PC-3 (cell line): Measurements from ENCODE around the gene C14orf119. TPM values are rescaled to one million over a fixed set of nuclear protein-coding genes. Genes with fewer than 3 reads are reported as not detected.

Experiments
- ATAC-seq: fragments of 200-7000 bp; cut with Tn5 transposase; 2 replicates; pipeline ENCODE4 v1.9.1; 2020; ENCODE audit warnings: mild to moderate bottlenecking, moderate library complexity
- BruUV-seq: library from RNA; stranded (reverse); fragments of 400-500 nt; replicated peaks from 2 replicates; lab custom pipeline; 2021; lab: Mats Ljungman, UMichigan
- CTCF ChIA-PET: fragments of 300-600 bp; sonication (Branson Sonifier 250); formaldehyde crosslinking; loops from one replicate; lab custom pipeline; 2022; ENCODE audit warnings: antibody characterized with exemption; lab: Charles Lee
- POLR2A ChIA-PET: fragments of 300-600 bp; sonication (Branson Sonifier 250); formaldehyde crosslinking; loops from one replicate; lab custom pipeline; 2022; ENCODE audit warnings: antibody characterized with exemption; ENCODE audit not compliant: unreplicated experiment; lab: Charles Lee
- DNase-seq: peaks from one replicate; pipeline ENCODE4 v3.0.0-alpha.2; 2015
- H2AFZ ChIP-seq: fragments of 300-600 bp; sonication (generic); 2 replicates; pipeline ENCODE4 v1.6.0; 2016; ENCODE audit warnings: antibody characterized with exemption, low read length
- H3F3A ChIP-seq: fragments of 300-600 bp; sonication (generic); one replicate; pipeline ENCODE4 v1.6.0; 2017; ENCODE audit warnings: antibody characterized with exemption, low read length, control low read depth, mild to moderate bottlenecking; ENCODE audit not compliant: unreplicated experiment
- H3K27ac ChIP-seq: fragments of 300-600 bp; sonication (generic); 2 replicates; pipeline ENCODE4 v1.5.1; 2016; ENCODE audit warnings: mild to moderate bottlenecking, low read length
- H3K27me3 ChIP-seq: fragments of 300-600 bp; sonication (generic); 2 replicates; pipeline ENCODE4 v1.6.1; 2016; ENCODE audit warnings: low read length, mixed read lengths
- H3K36me3 ChIP-seq: fragments of 300-600 bp; sonication (generic); 2 replicates; pipeline ENCODE4 v1.6.1; 2016; ENCODE audit warnings: low read depth, mixed run types, low read length, mixed read lengths
- H3K4me1 ChIP-seq: fragments of 300-600 bp; sonication (generic); 2 replicates; pipeline ENCODE4 v1.5.1; 2016; ENCODE audit warnings: low read length; ENCODE audit not compliant: insufficient read depth
- H3K4me2 ChIP-seq: fragments of 300-600 bp; sonication (generic); 2 replicates; pipeline ENCODE4 v1.6.0; 2016; ENCODE audit warnings: low read length
- H3K4me3 ChIP-seq: fragments of 300-600 bp; sonication (generic); 2 replicates; pipeline ENCODE4 v1.5.1; 2016; ENCODE audit warnings: mild to moderate bottlenecking, low read length, mixed read lengths
- H3K79me2 ChIP-seq: fragments of 300-600 bp; sonication (generic); 2 replicates; pipeline ENCODE4 v1.6.1; 2017; ENCODE audit warnings: low read length, mixed read lengths
- H3K9ac ChIP-seq: fragments of 300-600 bp; sonication (generic); 2 replicates; pipeline ENCODE4 v1.6.0; 2016; ENCODE audit warnings: mild to moderate bottlenecking, low read length
- H3K9me2 ChIP-seq: fragments of 300-600 bp; sonication (generic); replicated peaks from 2 replicates; pipeline ENCODE4 v1.6.1; 2016; ENCODE audit warnings: mixed run types, low read length, mixed read lengths
- H3K9me3 ChIP-seq: fragments of 300-600 bp; sonication (generic); 2 replicates; pipeline ENCODE4 v1.6.1; 2016; ENCODE audit warnings: low read length, mixed read lengths
- H4K20me1 ChIP-seq: fragments of 300-600 bp; sonication (generic); 2 replicates; pipeline ENCODE4 v1.6.1; 2016; ENCODE audit warnings: low read length, mixed read lengths
- EZH2 ChIP-seq: fragments of 300-600 bp; sonication (generic); IDR thresholded peaks from one replicate; pipeline ENCODE4 v1.6.1; 2017; ENCODE audit warnings: antibody characterized with exemption, mild to moderate bottlenecking, low read length; ENCODE audit not compliant: unreplicated experiment
- EZH2phosphoT487 ChIP-seq: fragments of 300-600 bp; sonication (generic); IDR thresholded peaks from 2 replicates; pipeline ENCODE4 v1.6.1; 2018; ENCODE audit warnings: mild to moderate bottlenecking, antibody characterized with exemption, low read length, borderline replicate concordance
- intact Hi-C: fragments of 100-400 bp; cut with micrococcal nuclease; formaldehyde crosslinking; loops from 2 replicates; pipeline ENCODE4 v1.9.0; 2023
- total RNA-seq: library from RNA; depleted of rRNA; stranded (reverse); fragments of >200 nt; gene quantifications from 2 replicates; pipeline ENCODE4 v1.2.3, GENCODE V29; 2014
- TF ChIP-seq, protein P1 (sequence below): fragments of 300-600 bp; sonication (generic); conservative IDR thresholded peaks from 2 replicates; pipeline ENCODE4 v1.5.1; 2017; ENCODE audit warnings: antibody characterized with exemption, low read depth, mild to moderate bottlenecking, low read length

Gene C14orf119
- total RNA-seq, 1 experiment from 2014 or later, result 49.6 TPM

DNA sequence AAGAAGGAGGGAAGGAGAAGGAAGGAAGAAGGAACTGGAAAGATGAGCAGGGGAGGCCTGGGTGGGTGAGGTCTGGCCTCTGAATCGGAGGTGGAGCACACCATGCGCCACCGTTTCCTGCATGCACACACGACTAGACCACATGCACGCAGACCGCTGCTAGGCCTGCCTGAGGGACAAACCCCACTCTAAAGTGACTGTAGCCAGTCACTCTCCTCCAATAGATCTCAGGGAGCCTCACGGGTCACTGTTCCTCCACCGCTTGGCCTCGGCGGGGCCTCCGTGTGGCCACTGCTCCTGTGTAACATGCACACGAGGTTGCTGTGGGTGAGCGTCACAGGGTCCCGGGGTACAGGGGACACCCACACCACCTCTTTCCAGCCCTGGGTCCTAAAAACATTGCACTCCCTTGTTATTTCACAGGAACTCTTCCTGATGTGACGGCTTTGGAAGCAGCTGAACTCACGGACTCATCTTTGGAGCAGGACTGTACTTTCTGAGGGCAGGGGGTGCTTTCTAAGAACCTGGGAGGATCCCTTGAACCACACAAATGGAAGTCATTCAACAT lies 41.3 kb downstream of the C14orf119 start:
- Histone ChIP-seq H3K9me3 (no peaks in the 10 kb centered on the region), H3K36me3 (no peaks in the 10 kb centered on the region), H3K9ac (no peak overlapping the region), H3K79me2 (no peaks in the 10 kb centered on the region), H3K4me3 (no peak overlapping the region), H3K4me2 (no peak overlapping the region), H3K27ac (no peak overlapping the region), H2AFZ (no peak overlapping the region), H3F3A (no peaks in the 10 kb centered on the region), H3K9me2 (no peaks in the 10 kb centered on the region), H4K20me1 (no peaks in the 10 kb centered on the region), H3K27me3 (no peaks in the 10 kb centered on the region), H3K4me1 (peaks cover 8% of the 10 kb centered on the region; the same call in 1 of the 2 replicates)
- no peak for DNase-seq
- TF ChIP-seq EZH2phosphoT487 (no peak), EZH2 (no peak)
- TF ChIP-seq, protein P1, sequence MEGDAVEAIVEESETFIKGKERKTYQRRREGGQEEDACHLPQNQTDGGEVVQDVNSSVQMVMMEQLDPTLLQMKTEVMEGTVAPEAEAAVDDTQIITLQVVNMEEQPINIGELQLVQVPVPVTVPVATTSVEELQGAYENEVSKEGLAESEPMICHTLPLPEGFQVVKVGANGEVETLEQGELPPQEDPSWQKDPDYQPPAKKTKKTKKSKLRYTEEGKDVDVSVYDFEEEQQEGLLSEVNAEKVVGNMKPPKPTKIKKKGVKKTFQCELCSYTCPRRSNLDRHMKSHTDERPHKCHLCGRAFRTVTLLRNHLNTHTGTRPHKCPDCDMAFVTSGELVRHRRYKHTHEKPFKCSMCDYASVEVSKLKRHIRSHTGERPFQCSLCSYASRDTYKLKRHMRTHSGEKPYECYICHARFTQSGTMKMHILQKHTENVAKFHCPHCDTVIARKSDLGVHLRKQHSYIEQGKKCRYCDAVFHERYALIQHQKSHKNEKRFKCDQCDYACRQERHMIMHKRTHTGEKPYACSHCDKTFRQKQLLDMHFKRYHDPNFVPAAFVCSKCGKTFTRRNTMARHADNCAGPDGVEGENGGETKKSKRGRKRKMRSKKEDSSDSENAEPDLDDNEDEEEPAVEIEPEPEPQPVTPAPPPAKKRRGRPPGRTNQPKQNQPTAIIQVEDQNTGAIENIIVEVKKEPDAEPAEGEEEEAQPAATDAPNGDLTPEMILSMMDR, result no peak
- BruUV-seq, result no TSS peak
- ChIA-PET CTCF (no interaction called here), POLR2A (interaction anchor here (0.6 kb wide), 1 partner anchor 1952 kb away, joined by 8 read pairs; no protein-coding TSS in a partner anchor)
- intact Hi-C loops, result no loop called here
- no peak for ATAC-seq

DNA sequence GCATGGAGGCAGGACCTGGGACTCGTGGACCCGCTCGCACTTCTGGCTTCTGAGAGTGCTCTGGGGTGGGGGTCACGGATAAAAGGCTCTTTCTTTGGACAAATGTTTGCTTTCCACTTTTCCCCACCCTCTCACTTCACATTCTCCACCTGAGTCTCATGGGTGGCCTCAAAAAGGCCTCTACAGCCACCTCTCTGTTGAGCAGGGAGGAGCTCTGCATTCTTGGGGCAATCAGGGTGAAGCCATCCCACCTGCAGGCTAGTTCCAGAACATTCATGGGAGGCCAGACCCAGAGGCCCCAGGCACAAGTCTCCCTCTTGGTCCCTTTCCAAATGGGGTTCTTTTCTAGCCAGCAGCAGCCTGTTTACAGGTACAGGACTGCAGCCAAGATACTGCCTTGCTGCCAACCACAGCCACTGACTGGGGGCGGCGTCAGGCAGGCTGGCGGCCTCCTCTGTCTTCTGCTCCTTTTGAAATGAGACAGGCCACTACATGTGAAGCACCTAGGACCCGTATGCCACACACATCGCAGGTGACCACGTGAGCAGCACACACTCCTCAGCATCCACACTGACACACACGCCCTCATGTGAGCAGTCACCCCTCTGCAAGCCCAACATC lies 42.0 kb downstream of the C14orf119 start:
- ChIA-PET CTCF (no interaction called here), POLR2A (no interaction called here)
- Histone ChIP-seq H3K27ac (no peak overlapping the region), H3K4me1 (peaks cover 8% of the 10 kb centered on the region; the same call in 1 of the 2 replicates), H3K9me2 (no peaks in the 10 kb centered on the region), H3K79me2 (no peaks in the 10 kb centered on the region), H3K9me3 (no peaks in the 10 kb centered on the region), H3F3A (no peaks in the 10 kb centered on the region), H3K4me3 (no peak overlapping the region), H3K4me2 (no peak overlapping the region), H3K36me3 (no peaks in the 10 kb centered on the region), H4K20me1 (no peaks in the 10 kb centered on the region), H3K9ac (no peak overlapping the region), H3K27me3 (no peaks in the 10 kb centered on the region), H2AFZ (no peak overlapping the region)
- intact Hi-C loops, result no loop called here
- no peak for TF ChIP-seq EZH2
- TF ChIP-seq, protein P1, result no peak
- TF ChIP-seq EZH2phosphoT487, result no peak
- ATAC-seq (peak; percentile 44), DNase-seq (no peak)
- BruUV-seq, result no TSS peak
